H7 (cell line): ENCODE data around the gene NANOGP8. TPM values are rescaled to one million over a fixed set of nuclear protein-coding genes. Genes with fewer than 3 reads are reported as not detected.
"Not testable (repeated sequence)": the region's sequence is repeated elsewhere in the genome, so short reads cannot be mapped to it uniquely, and the experiment has no call there.

Source experiments
- DNase-seq: peaks from one replicate; pipeline ENCODE4 v3.0.0; 2012
- H3K27me3 ChIP-seq: 2 replicates; pipeline ENCODE4 v1.6.0; 2011; ENCODE audit warnings: mild to moderate bottlenecking, low read length; ENCODE audit not compliant: control insufficient read depth, insufficient read depth
- H3K36me3 ChIP-seq: replicated peaks from 2 replicates; pipeline ENCODE4 v1.5.1; 2011; ENCODE audit warnings: low read length; ENCODE audit not compliant: control insufficient read depth, insufficient read depth
- H3K4me3 ChIP-seq: 2 replicates; pipeline ENCODE4 v1.5.1; 2011; ENCODE audit warnings: low read depth, mild to moderate bottlenecking, control low read depth, low read length, moderate library complexity; ENCODE audit not compliant: insufficient read depth
- total RNA-seq: library from RNA; depleted of rRNA; stranded (reverse); fragments of >200 nt; shearing (Covaris generic); gene quantifications from 2 replicates; pipeline ENCODE4 v1.2.3, GENCODE V29; 2014; rRNA removed

Gene NANOGP8
- 221 and 310 TPM in 2 replicates for total RNA-seq

GRCh38 chr15:35085176-35085919 is at the start of gene NANOGP8:
TSS of gene NANOGP8 (minus strand) at chr15:35085295. CDS start at chr15:35085110, 185 bp downstream.
- H3K4me3 ChIP-seq, H3K27me3 ChIP-seq, H3K36me3 ChIP-seq, DNase-seq: not testable (repeated sequence)

- Histone ChIP-seq H3K4me3 (no peak overlapping the region), H3K27me3 (no peaks in the 10 kb centered on the region), H3K36me3 (no peaks in the 10 kb centered on the region)
- DNase-seq: no peak
Observed at GRCh38 chr15:35134299-35134698, 49.2 kb upstream of the NANOGP8 start.

- no peak for DNase-seq
- no peak overlapping the region for H3K4me3 ChIP-seq
- no peaks in the 10 kb centered on the region for H3K36me3 ChIP-seq
- no peaks in the 10 kb centered on the region for H3K27me3 ChIP-seq
Observed at GRCh38 chr15:35130245-35130644, 45.1 kb upstream of the NANOGP8 start.

- Histone ChIP-seq H3K27me3 (no peaks in the 10 kb centered on the region), H3K4me3 (no peak overlapping the region), H3K36me3 (no peaks in the 10 kb centered on the region)
- no peak for DNase-seq
Observed at GRCh38 chr15:35129361-35129760, 44.3 kb upstream of the NANOGP8 start.

GRCh38 chr15:35127717-35128116 is 42.6 kb upstream of the NANOGP8 start:
- no peak overlapping the region for H3K4me3 ChIP-seq
- no peak for DNase-seq
- no peaks in the 10 kb centered on the region for H3K27me3 ChIP-seq
- no peaks in the 10 kb centered on the region for H3K36me3 ChIP-seq

GRCh38 chr15:35126236-35126635 is 41.1 kb upstream of the NANOGP8 start:
- no peak overlapping the region for H3K4me3 ChIP-seq
- no peaks in the 10 kb centered on the region for H3K27me3 ChIP-seq
- no peak for DNase-seq
- no peaks in the 10 kb centered on the region for H3K36me3 ChIP-seq

- Histone ChIP-seq H3K4me3 (no peak overlapping the region), H3K27me3 (no peaks in the 10 kb centered on the region), H3K36me3 (no peaks in the 10 kb centered on the region)
- no peak for DNase-seq
Observed at GRCh38 chr15:35123743-35124142, 38.6 kb upstream of the NANOGP8 start.

- DNase-seq: no peak
- Histone ChIP-seq H3K36me3 (no peaks in the 10 kb centered on the region), H3K27me3 (no peaks in the 10 kb centered on the region), H3K4me3 (no peak overlapping the region)
Observed at GRCh38 chr15:35121611-35122359, 36.7 kb upstream of the NANOGP8 start.

- H3K4me3 ChIP-seq: no peak overlapping the region
- no peaks in the 10 kb centered on the region for H3K27me3 ChIP-seq
- DNase-seq: no peak
- H3K36me3 ChIP-seq: no peaks in the 10 kb centered on the region
Observed at GRCh38 chr15:35120173-35120572, 35.1 kb upstream of the NANOGP8 start.

GRCh38 chr15:35118960-35119359 is 33.9 kb upstream of the NANOGP8 start:
- DNase-seq: no peak
- H3K27me3 ChIP-seq: no peaks in the 10 kb centered on the region
- no peak overlapping the region for H3K4me3 ChIP-seq
- H3K36me3 ChIP-seq: no peaks in the 10 kb centered on the region

GRCh38 chr15:35117543-35118265 is 32.6 kb upstream of the NANOGP8 start:
- H3K4me3 ChIP-seq: no peak overlapping the region
- H3K36me3 ChIP-seq: no peaks in the 10 kb centered on the region
- H3K27me3 ChIP-seq: no peaks in the 10 kb centered on the region
- no peak for DNase-seq

- no peaks in the 10 kb centered on the region for H3K27me3 ChIP-seq
- DNase-seq: no peak
- H3K36me3 ChIP-seq: no peaks in the 10 kb centered on the region
- H3K4me3 ChIP-seq: no peak overlapping the region
Observed at GRCh38 chr15:35115155-35115725, 30.1 kb upstream of the NANOGP8 start.

GRCh38 chr15:35112346-35112745 is 27.3 kb upstream of the NANOGP8 start:
- no peaks in the 10 kb centered on the region for H3K36me3 ChIP-seq
- no peak for DNase-seq
- no peaks in the 10 kb centered on the region for H3K27me3 ChIP-seq
- H3K4me3 ChIP-seq: no peak overlapping the region

- H3K36me3 ChIP-seq: no peaks in the 10 kb centered on the region
- H3K27me3 ChIP-seq: no peaks in the 10 kb centered on the region
- no peak for DNase-seq
- H3K4me3 ChIP-seq: no peak overlapping the region
Observed at GRCh38 chr15:35111861-35112260, 26.8 kb upstream of the NANOGP8 start.
